Midbrain (tissue), 1 donor: Measurements from ENCODE around the gene MGAT4C.

Source experiments
- DNase-seq: peaks from one replicate; lab custom pipeline; 2025; lab: John Stamatoyannopoulos, UW

MGAT4C gene

GRCh38 chr12:86229772-86230171 lies 26.4 kb downstream of the MGAT4C start:
- DNase-seq, result no peak

DNA sequence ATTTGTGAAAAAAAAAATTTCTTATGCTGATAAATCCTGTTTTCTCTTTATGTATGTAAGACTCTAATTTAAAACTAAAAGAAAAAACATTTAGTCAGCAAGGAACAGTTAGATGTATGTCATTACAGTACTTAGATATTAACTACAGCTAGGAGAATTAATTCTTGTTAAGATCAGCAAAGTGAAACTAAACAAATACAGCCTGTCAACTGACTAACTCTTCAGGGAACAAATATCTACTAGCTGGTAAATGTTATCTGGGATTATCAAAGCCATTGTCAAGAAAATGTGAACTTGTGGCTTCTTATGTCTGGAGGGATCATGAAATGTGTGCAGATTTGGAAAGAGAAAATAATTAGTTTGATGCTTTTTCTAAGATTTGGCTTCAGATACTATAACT lies 27.5 kb downstream of the MGAT4C start:
- DNase-seq, result no peak

- no peak for DNase-seq
Measured at GRCh38 chr12:86226481-86226880, 29.7 kb downstream of the MGAT4C start.

GRCh38 chr12:86216591-86216990 lies 39.6 kb downstream of the MGAT4C start:
- no peak for DNase-seq

DNA sequence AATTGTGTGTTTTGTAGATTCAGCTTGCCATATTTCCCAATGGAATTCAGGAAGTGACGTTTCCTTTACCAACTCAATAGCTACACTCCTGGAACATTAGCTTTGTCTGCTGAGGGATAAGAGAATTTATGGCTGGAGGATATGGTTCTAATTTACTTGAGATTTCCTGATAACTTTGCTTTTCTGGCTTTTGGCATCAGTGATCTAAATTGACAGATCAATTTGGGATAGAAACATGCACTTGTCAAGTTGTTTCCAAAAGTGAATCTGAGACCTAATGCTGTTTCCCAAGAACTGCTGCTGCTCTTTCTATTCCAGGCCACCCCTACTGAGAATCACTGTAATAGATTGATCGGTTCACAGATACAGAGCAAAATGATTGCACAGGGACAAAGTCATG lies 43.2 kb downstream of the MGAT4C start:
- no peak for DNase-seq

DNA sequence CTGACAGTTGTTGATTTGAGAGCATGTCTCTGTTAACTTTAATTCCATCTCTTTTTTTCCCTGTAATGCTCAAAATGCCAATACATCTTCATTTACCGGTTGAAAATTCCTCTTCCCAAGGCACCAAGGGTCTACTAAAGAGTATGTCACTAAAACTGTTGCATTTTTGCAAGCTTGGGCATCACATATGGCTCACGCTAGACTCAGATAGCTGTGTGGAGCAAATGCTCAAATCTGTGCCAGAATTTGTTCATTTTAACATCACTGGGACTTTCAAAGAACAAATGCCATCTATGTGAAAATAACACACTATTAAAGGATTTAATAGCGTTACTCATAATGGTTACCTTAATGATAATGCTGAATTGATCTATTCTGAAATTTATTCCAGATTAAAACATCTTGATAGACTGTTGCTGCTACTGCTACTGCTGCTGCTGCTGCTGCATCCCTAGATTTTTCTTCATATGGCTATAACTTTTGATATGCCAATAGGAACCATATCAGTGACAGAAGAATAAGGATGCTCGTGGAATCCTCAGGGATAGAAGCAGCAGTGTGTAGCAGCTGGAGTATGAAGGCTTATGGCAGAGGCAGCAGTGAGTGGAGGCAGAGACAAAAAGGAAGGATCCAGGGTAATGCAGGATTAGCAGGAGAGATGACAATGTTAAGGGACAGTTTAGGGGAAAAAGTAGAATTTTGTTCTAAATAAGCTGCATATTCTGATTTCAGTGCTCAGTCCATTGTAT lies 57.3 kb downstream of the MGAT4C start:
- DNase-seq, result no peak

- DNase-seq, result no peak
Measured at GRCh38 chr12:86196465-86196864, 59.7 kb downstream of the MGAT4C start.

DNA sequence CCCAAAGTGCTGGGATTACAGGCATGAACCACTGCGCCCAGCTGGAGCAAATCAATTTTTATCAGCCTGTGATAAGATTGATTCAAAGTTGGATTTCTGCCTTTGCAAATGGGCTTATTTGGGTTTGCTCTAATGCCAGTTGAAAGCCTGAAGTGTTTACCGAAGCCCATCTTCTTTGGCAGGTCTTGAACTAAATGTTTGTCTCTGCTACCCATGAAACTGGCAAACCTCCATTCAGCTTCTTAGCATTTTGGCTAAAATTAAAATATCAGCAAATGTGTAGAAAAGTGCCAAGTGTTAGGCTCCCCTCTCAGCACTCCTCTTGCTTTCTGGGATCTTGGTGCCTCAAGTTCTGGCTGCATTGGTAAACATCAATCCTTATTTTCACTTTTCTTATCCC lies 61.5 kb downstream of the MGAT4C start:
- DNase-seq, result peak; percentile 29

GRCh38 chr12:86193931-86194330 lies 62.3 kb downstream of the MGAT4C start:
- no peak for DNase-seq

DNA sequence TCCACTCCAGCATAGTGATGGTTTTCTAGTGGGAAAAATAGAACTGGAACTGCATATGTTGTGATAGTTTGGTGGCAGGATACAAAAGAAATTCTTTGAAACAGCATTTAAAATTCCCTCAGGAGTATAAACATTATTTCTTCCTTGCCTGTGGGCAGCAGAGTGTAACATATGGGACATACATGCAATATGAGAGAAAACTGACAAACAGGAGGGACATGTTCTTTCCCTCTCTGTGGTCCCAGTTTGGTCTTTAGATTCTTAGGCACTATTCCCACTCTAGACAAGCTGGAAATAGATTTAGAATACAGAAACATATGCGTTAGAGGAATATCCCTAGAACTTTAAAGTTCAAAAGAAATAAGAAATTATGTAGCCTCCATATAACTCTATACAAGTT lies 68.0 kb downstream of the MGAT4C start:
- DNase-seq, result no peak

GRCh38 chr12:86186449-86186848 lies 69.7 kb downstream of the MGAT4C start:
- no peak for DNase-seq

GRCh38 chr12:86179855-86180254 lies 76.3 kb downstream of the MGAT4C start:
- DNase-seq, result no peak

DNA sequence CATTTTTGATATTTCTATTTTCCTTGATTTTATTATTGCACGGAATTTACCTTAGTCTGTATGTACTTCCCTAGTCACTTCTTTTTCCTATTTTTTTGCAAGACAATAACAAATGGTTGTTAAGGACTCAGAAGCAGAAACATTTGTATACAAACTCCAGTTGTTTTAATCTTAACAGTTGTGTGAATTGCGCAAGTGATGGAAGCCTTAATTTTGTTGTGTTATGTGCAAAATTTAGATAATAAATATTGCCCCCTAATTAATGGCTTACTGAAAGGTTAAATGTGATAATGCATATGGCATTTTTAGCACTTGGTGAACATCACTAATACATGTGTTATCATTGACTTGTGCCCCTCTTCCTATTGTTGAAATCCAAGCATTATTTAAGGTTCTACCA lies 82.0 kb downstream of the MGAT4C start:
- DNase-seq, result no peak

- DNase-seq, result no peak
Measured at GRCh38 chr12:86172913-86173443, 83.2 kb downstream of the MGAT4C start.

- DNase-seq, result no peak
Measured at GRCh38 chr12:86170051-86170450, 86.1 kb downstream of the MGAT4C start.

- DNase-seq, result no peak
Measured at GRCh38 chr12:86158956-86159355, 97.2 kb downstream of the MGAT4C start.

GRCh38 chr12:86154620-86155019 lies 101.6 kb downstream of the MGAT4C start:
- DNase-seq, result no peak

GRCh38 chr12:86148612-86149011 lies 107.6 kb downstream of the MGAT4C start:
- DNase-seq, result no peak

- no peak for DNase-seq
Measured at GRCh38 chr12:86148071-86148470, 108.1 kb downstream of the MGAT4C start.

DNA sequence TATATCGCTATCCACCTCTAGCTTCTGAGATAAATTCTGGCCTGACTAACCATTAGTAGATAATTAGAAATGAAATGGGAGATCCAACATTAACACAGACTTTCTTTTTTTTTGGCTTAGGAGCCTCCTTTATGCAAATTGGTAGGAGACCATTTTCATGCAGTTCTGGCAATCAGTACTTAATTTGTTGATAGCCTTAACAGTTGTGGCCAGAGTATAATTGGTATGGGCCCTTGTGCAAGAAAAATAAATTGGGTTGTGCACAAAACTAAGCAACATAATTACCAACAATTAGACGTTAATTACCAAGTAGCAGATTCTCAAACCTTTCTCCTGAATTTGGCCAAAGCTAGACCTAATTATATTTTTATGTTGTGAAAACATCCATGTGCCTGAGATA lies 111.0 kb downstream of the MGAT4C start:
- DNase-seq, result no peak

GRCh38 chr12:86143162-86143561 lies 113.0 kb downstream of the MGAT4C start:
- DNase-seq, result no peak

DNA sequence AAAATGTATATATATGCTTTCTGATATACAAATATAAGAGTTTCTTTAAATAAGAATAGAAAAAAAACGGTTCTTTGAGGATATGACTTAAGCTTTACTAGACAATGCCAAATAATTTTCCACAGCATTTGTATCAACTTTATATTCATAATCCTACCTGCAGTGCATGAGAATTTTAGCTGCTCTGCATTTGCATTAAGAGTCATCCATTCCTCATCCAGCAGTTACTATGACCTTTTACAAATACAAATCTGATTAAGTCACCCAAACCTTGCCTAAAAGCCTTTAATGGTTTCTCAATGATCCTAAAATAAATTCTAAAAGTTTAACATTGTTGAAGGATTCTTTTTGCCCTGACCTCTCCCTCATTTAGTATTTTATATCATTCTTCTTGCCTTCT lies 116.5 kb downstream of the MGAT4C start:
- no peak for DNase-seq

GRCh38 chr12:86138770-86139169 lies 117.4 kb downstream of the MGAT4C start:
- DNase-seq, result no peak

DNA sequence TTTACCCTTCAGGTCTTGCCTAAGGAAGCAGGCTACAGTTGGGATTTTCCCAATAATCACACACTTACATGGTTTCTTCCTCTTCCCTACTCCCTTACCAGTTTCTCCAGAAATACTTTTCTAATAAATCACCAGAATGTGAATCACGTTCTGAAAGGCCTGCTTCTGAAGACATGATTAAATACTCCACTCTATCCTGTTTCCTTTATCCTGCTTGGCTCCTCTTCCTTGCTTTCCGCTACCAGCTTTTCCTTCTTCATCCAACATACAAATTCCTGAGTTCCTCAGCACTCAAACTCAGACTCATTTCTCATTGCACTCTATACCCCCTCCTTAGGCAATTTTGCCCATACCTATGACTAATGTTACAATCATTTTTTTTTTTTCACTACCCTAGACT lies 118.3 kb downstream of the MGAT4C start:
- DNase-seq, result no peak
